ENCODE data around the gene ITGA8.
"Not testable (repeated sequence)": the region's sequence is repeated elsewhere in the genome, so short reads cannot be mapped to it uniquely, and the experiment has no call there.

Gene ITGA8

DNA sequence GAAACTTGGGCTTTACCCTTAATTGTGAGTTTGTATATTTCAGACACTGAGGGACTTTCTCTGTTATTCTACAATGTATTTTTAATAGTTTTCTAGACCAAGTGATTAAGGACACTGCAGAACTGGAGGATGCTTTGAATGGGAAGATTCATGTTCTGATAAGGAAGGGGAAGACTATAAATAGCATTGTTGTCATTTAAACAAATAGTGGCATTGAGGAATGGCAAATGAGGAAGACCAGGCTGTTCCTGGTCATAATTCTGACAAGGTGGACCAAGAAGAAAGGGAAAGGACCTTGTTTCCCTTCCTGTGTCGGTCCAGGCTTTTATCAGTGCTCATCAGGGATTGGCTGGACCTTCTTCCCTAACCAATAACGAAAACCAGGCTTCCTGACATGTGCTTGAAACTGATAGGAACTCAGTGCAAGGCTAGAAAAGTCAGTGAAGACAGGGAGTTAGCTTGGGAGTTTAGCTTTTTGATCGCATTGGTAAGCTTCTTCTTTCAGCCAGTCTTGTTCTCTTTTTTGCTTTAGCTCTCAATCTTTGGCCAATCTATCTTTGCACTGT, 116.2 kb downstream of the ITGA8 start:
- DNase-seq, result no peak

DNA sequence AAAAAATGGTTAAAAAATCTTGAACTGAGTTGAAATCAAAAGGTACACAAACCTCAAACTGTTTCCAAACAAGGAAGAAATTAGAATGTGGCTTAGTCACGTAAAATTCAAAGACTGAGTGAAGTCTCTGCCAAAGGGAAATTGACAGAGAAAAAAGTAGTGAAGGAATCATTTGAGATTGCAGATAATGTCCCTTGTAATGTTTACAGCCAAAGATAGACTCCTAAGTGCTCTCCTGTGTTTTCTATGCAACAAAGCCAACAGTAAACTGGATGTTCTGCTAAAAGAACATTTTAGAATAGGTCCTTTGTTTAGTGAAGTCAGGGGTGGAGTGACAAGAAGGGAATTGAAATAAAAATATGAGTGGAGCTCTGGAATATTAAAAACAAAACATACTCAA, 117.9 kb downstream of the ITGA8 start:
- DNase-seq, result no peak

DNA sequence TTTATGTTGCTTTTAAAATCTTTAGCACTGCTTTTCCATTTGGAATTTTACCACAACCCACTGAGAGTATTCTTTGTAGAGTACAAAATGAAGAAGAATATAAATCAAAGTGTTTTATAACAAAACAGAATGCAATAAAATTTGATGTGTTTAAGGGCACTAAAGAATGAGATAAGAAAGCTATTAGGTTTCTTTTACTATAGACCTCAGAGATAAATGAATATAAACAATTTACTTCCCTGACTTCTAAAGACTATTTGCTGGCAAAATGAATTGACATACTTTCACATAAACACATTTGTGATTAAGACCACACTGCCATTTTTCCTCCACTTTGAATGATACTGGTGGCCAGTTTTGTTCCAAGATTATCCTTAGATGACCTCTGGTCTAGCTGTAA, 124.5 kb downstream of the ITGA8 start:
- no peak for DNase-seq

DNA sequence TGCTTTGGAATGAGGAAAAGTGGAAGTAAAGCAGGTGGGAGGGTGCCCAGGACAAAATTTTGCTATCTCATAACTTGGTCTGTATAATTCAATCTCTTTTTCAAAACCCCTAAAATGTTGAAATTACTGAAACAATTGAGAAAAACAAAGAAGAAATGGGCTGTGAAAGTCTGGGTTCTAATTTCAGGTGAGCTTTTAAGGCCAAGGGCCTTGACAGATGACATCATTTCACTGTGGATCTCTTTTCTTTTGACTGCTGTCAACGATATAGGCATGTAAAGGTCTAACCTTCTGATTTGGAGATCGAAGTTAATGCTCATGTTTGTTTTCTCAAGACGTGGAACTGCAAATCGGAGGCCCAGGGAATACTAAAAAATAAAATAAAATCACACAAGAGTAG, 127.8 kb downstream of the ITGA8 start:
- DNase-seq, result no peak

GRCh38 chr10:15591431-15591830, 128.3 kb downstream of the ITGA8 start:
- DNase-seq, result no peak

DNA sequence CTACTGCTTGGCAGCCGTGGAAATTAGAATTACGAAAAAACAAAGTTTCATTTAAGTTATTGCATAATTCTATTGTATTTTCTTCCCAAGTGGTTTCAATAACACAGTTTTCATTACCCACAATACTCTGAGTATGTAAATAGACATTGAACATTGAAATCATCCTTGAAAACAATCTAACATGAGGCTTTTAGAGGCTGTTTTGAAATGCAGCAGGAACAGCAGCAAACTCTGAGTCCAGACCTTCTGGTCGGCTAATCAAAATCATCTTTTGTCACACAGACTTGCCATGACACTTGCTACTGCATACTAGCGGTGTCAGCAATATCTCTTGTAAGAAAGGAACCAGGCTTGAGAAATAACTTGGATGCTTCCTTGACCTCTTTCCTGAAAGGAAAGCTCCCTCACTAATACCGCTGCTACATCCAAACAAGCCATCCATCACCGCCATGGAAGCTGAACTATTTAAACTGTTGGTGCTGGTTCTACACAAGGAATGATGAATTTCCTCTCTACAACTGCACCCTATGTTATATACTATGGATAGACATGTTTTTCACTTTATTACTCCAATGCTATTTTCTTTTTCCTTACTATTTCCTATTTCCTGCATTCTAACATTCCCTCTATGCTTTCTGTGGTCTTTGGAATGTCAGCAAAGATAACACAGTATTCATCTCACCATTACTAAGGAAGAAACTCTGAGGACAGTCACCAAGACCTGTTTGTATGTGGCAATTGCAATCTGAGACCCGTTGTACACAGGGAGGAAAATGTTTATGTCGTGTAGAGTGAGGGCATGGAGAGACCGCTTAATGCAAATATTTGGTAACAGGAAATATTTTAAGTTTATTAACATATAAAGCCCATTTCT, 130.8 kb downstream of the ITGA8 start:
- no peak for DNase-seq

DNA sequence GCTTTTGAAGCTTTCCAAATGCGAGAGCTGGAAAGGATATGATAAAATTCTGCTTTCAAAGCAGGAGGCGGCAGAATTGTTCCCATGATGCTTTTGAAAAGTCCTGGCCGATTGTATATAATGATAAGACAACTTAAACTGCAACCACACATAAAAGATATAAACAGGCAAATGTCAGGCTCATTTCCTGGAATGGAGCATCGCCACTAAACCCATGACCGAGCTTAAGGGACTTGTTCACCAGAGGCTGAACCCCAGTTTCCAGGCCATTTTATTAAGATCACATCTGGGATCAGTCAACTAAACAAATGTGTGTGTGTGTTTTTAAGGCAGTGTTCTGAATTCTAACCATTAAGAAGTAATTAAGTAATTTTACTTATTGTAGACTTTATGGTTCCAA, 131.6 kb downstream of the ITGA8 start:
- DNase-seq, result no peak

GRCh38 chr10:15587271-15587670, 132.5 kb downstream of the ITGA8 start:
- DNase-seq, result no peak

DNA sequence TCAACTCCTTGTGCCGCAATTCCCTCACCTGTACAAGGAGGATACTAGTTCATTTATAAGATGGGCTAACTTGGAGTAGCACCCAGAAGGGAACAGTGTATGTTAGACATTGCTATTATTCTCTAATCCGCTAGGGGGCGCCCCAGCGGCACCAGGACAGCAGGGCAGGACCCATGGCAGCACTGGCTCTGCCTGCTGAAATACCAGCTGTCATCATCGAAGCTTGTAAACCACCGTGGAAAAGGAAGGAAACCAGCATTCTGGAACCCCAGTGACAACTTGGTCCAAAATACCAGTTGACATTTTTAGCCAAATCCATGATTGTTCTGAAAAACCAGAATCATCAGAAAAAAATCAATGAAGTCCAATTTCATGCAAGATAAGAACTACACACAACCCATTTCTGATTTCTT, 134.4 kb downstream of the ITGA8 start:
- no peak for DNase-seq

GRCh38 chr10:15582972-15583371, 136.8 kb downstream of the ITGA8 start:
- not testable (repeated sequence) for DNase-seq

DNA sequence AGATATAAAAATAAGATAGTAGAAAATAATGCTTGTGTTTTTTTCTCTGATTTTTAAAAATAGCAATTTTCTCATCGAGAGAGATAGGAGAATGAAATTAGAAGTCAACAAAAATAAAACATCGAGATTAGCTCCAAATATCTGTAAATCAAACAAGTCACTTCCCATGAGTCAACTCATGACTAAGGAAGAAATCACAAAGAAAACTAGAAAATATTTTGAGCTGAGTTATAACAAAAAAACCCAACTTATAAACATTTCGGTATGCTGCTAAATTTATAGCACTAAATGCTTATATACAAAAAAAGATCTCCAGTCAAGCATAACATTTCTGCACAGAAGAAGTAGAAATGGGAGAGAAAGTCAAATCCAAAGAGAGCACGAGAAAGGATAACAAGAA, 140.1 kb downstream of the ITGA8 start:
- DNase-seq, result no peak

GRCh38 chr10:15572531-15573045, 147.1 kb downstream of the ITGA8 start:
- DNase-seq, result no peak

- DNase-seq, result no peak
Observed at GRCh38 chr10:15571575-15571974, 148.1 kb downstream of the ITGA8 start.

GRCh38 chr10:15570738-15571339, 148.9 kb downstream of the ITGA8 start:
- no peak for DNase-seq

- no peak for DNase-seq
Observed at GRCh38 chr10:15567952-15568351, 151.8 kb downstream of the ITGA8 start.

- no peak for DNase-seq
Observed at GRCh38 chr10:15563246-15563645, 156.5 kb downstream of the ITGA8 start.

DNA sequence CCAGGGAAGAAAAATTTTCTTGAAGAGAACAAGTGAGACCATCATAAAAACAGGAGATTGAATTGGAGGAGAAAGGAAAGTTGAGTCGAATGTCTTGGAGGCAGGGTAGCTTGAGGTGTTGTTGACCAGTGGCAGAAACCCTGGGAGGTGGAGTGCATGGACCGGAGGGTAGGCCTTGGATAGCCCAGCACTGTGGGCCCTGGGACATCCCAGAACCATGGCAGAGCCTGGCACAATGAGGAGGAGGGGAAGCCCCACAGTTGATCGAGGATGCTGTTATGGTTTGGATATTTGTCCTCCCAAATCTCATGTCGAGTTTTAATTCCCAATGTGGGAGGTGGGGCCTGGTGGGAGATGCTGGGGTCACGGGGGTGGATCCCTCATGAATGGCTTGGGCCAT, 157.1 kb downstream of the ITGA8 start:
- DNase-seq, result no peak

DNA sequence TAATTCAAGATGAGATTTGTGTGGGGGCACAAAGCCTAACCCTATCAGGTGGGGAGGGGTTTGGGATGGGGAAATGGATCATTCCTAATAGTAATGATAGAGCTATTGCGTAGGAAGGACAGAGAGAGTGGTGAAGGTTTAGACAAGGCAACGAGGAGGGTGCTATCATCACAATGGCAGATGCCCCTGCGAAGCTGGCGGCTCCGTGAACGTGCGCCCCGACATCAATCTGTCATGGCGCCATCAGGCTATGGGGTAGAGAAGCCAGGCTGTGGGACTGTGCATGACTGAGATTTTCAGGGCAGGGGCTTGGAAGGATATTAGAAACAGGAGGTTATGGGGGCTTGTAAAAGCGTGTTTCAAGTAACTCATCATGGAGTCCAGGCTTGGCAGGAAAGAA, 157.6 kb downstream of the ITGA8 start:
- DNase-seq, result no peak

GRCh38 chr10:15558136-15558535, 161.6 kb downstream of the ITGA8 start:
- no peak for DNase-seq

DNA sequence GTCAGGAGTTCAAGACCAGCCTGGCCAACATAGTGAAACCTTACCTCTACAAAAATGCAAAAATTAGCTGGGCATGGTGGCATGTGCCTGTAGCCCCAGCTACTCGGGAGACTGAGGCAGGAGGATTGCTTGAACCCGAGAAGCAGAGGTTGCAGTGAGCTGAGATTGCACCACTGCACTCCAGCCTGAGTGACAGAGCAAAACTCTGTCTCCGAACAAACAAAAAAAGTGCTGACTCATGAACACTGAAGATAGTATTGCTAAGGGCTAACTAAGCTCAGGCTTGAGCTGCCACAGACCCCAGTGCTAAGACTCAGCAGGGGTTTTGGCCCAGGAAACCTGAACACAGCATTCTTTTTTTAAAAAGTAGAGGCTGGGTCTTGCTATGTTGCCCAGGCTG, 162.6 kb downstream of the ITGA8 start:
- not testable (repeated sequence) for DNase-seq

DNA sequence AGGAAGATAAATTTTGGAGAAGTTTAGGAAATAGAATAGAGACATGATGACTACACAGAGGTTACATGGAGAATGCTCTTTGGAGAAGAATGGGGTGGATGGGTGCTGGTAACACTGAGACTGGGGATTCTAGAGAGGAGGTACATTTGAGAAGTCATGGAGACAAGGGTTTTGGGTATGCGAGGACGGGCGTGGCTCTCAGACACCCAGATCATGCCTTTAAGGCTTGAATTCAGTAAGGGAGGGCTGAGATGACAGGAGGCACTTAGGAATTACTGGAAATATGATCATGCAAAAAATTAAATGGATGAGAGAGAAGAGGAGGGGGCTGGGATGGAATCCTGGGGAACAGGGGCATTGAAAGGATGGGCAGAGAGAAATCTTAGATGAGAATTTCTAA, 168.8 kb downstream of the ITGA8 start:
- no peak for DNase-seq

- no peak for DNase-seq
Observed at GRCh38 chr10:15548331-15548730, 171.4 kb downstream of the ITGA8 start.

- DNase-seq, result no peak
Observed at GRCh38 chr10:15546606-15547005, 173.1 kb downstream of the ITGA8 start.

GRCh38 chr10:15545884-15546283, 173.8 kb downstream of the ITGA8 start:
- DNase-seq, result no peak
